ENCODE results near the gene RETREG2. TPM values are rescaled to one million over a fixed set of nuclear protein-coding genes. Genes with fewer than 3 reads are reported as not detected.

Gene RETREG2
- total and polyA plus RNA-seq, 2 experiments from 2014 or later = 13.2 to 41.8 TPM

- Histone ChIP-seq H2AFZ (no peak overlapping the region), H3K27ac (ENCODE audit: low read depth) (no peak overlapping the region), H3F3A (replicated peaks; ENCODE audit: low read depth) (peaks cover 15% of the 10 kb centered on the region; the same call in 1 of the 2 replicates), H4K20me1 (replicated peaks; ENCODE audit: insufficient read depth) (no peaks in the 10 kb centered on the region; the same call in 1 of the 2 replicates), H3K4me3 (no peak overlapping the region), H3K27me3 (ENCODE audit: insufficient read depth) (no peaks in the 10 kb centered on the region), H3K9me2 (ENCODE audit: insufficient read depth) (no peaks in the 10 kb centered on the region), H3K79me2 (replicated peaks; ENCODE audit: insufficient read depth) (no peaks in the 10 kb centered on the region), H3K4me2 (no peak overlapping the region), H3K4me1 (ENCODE audit: insufficient read depth) (peaks cover 15% of the 10 kb centered on the region), H3K36me3 (ENCODE audit: insufficient read depth) (no peaks in the 10 kb centered on the region; the same call in 1 of the 2 replicates)
- no peak for DNase-seq (ENCODE audit: low spot score)
- peaks cover 13% of the 10 kb centered on the region; the same call in 2 of the 3 replicates for H3K4me1 Mint-ChIP-seq
- no peak overlapping the region; the same call in 2 of the 3 replicates for H3K4me3 Mint-ChIP-seq
- TF ChIP-seq CTCF (conservative IDR thresholded peaks at IDR 0.05; ENCODE audit: low read depth in 2 of 2) (no peak), JUNB (IDR thresholded peaks at IDR 0.05; ENCODE audit: unreplicated experiment) (no peak), NANOG (IDR thresholded peaks at IDR 0.05; ENCODE audit: borderline replicate concordance) (no peak), ZNF114 (CRISPR knock-in tag; IDR thresholded peaks at IDR 0.05) (no peak), CREB1 (CRISPR knock-in tag; IDR thresholded peaks at IDR 0.05; ENCODE audit: low read depth) (no peak), EZH2phosphoT487 (IDR thresholded peaks at IDR 0.05; ENCODE audit: unreplicated experiment) (no peak)
- TF ChIP-seq, protein P1, sequence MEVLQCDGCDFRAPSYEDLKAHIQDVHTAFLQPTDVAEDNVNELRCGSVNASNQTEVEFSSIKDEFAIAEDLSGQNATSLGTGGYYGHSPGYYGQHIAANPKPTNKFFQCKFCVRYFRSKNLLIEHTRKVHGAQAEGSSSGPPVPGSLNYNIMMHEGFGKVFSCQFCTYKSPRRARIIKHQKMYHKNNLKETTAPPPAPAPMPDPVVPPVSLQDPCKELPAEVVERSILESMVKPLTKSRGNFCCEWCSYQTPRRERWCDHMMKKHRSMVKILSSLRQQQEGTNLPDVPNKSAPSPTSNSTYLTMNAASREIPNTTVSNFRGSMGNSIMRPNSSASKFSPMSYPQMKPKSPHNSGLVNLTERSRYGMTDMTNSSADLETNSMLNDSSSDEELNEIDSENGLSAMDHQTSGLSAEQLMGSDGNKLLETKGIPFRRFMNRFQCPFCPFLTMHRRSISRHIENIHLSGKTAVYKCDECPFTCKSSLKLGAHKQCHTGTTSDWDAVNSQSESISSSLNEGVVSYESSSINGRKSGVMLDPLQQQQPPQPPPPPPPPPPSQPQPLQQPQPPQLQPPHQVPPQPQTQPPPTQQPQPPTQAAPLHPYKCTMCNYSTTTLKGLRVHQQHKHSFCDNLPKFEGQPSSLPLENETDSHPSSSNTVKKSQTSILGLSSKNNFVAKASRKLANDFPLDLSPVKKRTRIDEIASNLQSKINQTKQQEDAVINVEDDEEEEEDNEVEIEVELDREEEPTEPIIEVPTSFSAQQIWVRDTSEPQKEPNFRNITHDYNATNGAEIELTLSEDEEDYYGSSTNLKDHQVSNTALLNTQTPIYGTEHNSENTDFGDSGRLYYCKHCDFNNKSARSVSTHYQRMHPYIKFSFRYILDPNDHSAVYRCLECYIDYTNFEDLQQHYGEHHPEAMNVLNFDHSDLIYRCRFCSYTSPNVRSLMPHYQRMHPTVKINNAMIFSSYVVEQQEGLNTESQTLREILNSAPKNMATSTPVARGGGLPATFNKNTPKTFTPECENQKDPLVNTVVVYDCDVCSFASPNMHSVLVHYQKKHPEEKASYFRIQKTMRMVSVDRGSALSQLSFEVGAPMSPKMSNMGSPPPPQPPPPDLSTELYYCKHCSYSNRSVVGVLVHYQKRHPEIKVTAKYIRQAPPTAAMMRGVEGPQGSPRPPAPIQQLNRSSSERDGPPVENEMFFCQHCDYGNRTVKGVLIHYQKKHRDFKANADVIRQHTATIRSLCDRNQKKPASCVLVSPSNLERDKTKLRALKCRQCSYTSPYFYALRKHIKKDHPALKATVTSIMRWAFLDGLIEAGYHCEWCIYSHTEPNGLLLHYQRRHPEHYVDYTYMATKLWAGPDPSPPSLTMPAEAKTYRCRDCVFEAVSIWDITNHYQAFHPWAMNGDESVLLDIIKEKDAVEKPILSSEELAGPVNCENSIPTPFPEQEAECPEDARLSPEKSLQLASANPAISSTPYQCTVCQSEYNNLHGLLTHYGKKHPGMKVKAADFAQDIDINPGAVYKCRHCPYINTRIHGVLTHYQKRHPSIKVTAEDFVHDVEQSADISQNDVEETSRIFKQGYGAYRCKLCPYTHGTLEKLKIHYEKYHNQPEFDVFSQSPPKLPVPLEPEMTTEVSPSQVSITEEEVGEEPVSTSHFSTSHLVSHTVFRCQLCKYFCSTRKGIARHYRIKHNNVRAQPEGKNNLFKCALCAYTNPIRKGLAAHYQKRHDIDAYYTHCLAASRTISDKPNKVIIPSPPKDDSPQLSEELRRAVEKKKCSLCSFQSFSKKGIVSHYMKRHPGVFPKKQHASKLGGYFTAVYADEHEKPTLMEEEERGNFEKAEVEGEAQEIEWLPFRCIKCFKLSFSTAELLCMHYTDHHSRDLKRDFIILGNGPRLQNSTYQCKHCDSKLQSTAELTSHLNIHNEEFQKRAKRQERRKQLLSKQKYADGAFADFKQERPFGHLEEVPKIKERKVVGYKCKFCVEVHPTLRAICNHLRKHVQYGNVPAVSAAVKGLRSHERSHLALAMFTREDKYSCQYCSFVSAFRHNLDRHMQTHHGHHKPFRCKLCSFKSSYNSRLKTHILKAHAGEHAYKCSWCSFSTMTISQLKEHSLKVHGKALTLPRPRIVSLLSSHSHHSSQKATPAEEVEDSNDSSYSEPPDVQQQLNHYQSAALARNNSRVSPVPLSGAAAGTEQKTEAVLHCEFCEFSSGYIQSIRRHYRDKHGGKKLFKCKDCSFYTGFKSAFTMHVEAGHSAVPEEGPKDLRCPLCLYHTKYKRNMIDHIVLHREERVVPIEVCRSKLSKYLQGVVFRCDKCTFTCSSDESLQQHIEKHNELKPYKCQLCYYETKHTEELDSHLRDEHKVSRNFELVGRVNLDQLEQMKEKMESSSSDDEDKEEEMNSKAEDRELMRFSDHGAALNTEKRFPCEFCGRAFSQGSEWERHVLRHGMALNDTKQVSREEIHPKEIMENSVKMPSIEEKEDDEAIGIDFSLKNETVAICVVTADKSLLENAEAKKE (CRISPR knock-in tag; IDR thresholded peaks at IDR 0.05) = no peak
- TF ChIP-seq, protein P2, sequence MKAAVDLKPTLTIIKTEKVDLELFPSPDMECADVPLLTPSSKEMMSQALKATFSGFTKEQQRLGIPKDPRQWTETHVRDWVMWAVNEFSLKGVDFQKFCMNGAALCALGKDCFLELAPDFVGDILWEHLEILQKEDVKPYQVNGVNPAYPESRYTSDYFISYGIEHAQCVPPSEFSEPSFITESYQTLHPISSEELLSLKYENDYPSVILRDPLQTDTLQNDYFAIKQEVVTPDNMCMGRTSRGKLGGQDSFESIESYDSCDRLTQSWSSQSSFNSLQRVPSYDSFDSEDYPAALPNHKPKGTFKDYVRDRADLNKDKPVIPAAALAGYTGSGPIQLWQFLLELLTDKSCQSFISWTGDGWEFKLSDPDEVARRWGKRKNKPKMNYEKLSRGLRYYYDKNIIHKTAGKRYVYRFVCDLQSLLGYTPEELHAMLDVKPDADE (IDR thresholded peaks at IDR 0.05) = no peak
- H3K27ac Mint-ChIP-seq = no peak overlapping the region
- no peak for ATAC-seq
- peaks cover 14% of the 10 kb centered on the region for H3K27me3 Mint-ChIP-seq (ENCODE audit: insufficient read depth, low read depth, poor library complexity)
- H3K9me3 Mint-ChIP-seq = peaks cover under 1% of the 10 kb centered on the region; the same call in 1 of the 3 replicates
- H3K36me3 Mint-ChIP-seq (ENCODE audit: low read depth) = peaks cover 51% of the 10 kb centered on the region
Observed at GRCh38 chr2:219209236-219210195, 31.4 kb downstream of the RETREG2 start.

Data from GM23338 (cell line).